HepG2 (cell line): ENCODE measurements around the gene MRPS34. TPM values are rescaled to one million over a fixed set of nuclear protein-coding genes. Genes with fewer than 3 reads are reported as not detected.

Experiments
- ADNP ChIP-seq: sonication (generic); formaldehyde crosslinking; IDR thresholded peaks from 2 replicates; pipeline ENCODE4 v1.4.0; 2020; ENCODE audit warnings: missing genetic modification reagents
- ATF7 ChIP-seq, 2 experiments: fragments of 450-650 bp in 1 of 2; sonication (generic) in 1 of 2; formaldehyde crosslinking in 1 of 2; IDR thresholded peaks; 2 replicates each; pipeline versions ENCODE4 v1.4.0 to v1.6.1; 2016 to 2020; ENCODE audit warnings: antibody characterized with exemption in 1 of 2, mild to moderate bottlenecking in 1 of 2, missing genetic modification reagents in 1 of 2
- CBX5 ChIP-seq: sonication (generic); formaldehyde crosslinking; IDR thresholded peaks from 2 replicates; pipeline ENCODE4 v1.4.0; 2020; ENCODE audit warnings: missing genetic modification reagents, borderline replicate concordance
- EEA1 ChIP-seq: sonication (generic); formaldehyde crosslinking; IDR thresholded peaks from 2 replicates; pipeline ENCODE4 v1.5.1; 2020; ENCODE audit warnings: mild to moderate bottlenecking, missing genetic modification reagents, borderline replicate concordance
- EP300 ChIP-seq, 3 experiments: sonication (generic) in 1 of 3; formaldehyde crosslinking in 1 of 3; IDR thresholded peaks; 2 replicates each; pipeline versions ENCODE4 v1.5.1 to v1.6.1; 2011 to 2020; ENCODE audit warnings: low read depth in 2 of 3, low read length in 2 of 3, borderline replicate concordance in 1 of 3, improper control_type of control experiment in 1 of 3, mild to moderate bottlenecking in 1 of 3, missing genetic modification reagents in 1 of 3, moderate library complexity in 1 of 3
- ESRRA ChIP-seq: sonication (generic); formaldehyde crosslinking; IDR thresholded peaks from 2 replicates; pipeline ENCODE4 v1.5.1; 2020; ENCODE audit warnings: mild to moderate bottlenecking, low read depth, missing genetic modification reagents
- FOSL2 ChIP-seq: sonication (generic); formaldehyde crosslinking; IDR thresholded peaks from 2 replicates; pipeline ENCODE4 v1.4.0; 2020; ENCODE audit warnings: missing genetic modification reagents
- HOXA3 ChIP-seq: sonication (generic); formaldehyde crosslinking; IDR thresholded peaks from 2 replicates; pipeline ENCODE4 v1.5.0; 2020; ENCODE audit warnings: missing genetic modification reagents
- MXD4 ChIP-seq: IDR thresholded peaks from 2 replicates; pipeline ENCODE4 v1.6.1; 2016; ENCODE audit warnings: mild to moderate bottlenecking, missing biosample characterization, missing genetic modification reagents
- PHF21A ChIP-seq: sonication (generic); formaldehyde crosslinking; IDR thresholded peaks from 2 replicates; pipeline ENCODE4 v1.5.0; 2020; ENCODE audit warnings: mild to moderate bottlenecking, missing genetic modification reagents
- POLR2A ChIP-seq, 2 experiments: IDR thresholded peaks; 2 replicates each; pipeline ENCODE4 v1.6.1; 2011; ENCODE audit warnings: low read depth in 2 of 2, low read length in 2 of 2, mild to moderate bottlenecking in 1 of 2, moderate library complexity in 1 of 2; ENCODE audit not compliant: insufficient read depth in 1 of 2
- RBFOX2 ChIP-seq: fragments of 200-400 bp; formaldehyde crosslinking; IDR thresholded peaks from 2 replicates; pipeline ENCODE4 v1.6.1; 2017; ENCODE audit warnings: low read depth, mild to moderate bottlenecking, low read length
- SKI ChIP-seq: fragments of 450-650 bp; IDR thresholded peaks from one replicate; pipeline ENCODE4 v1.6.1; 2018; ENCODE audit warnings: mild to moderate bottlenecking; ENCODE audit not compliant: partially characterized antibody
- SRY ChIP-seq: sonication (generic); formaldehyde crosslinking; IDR thresholded peaks from 2 replicates; pipeline ENCODE4 v1.8.0; 2022; ENCODE audit warnings: mild to moderate bottlenecking, missing genetic modification reagents
- UBTF ChIP-seq: sonication (generic); formaldehyde crosslinking; IDR thresholded peaks from 2 replicates; pipeline ENCODE4 v1.4.0; 2020; ENCODE audit warnings: mild to moderate bottlenecking, missing genetic modification reagents
- ZFX ChIP-seq: sonication (generic); formaldehyde crosslinking; IDR thresholded peaks from 2 replicates; pipeline ENCODE4 v1.4.0; 2020; ENCODE audit warnings: mild to moderate bottlenecking, low read depth, missing genetic modification reagents, moderate library complexity
- ZNF274 ChIP-seq: sonication (generic); formaldehyde crosslinking; IDR thresholded peaks from 2 replicates; pipeline ENCODE4 v1.5.1; 2020; ENCODE audit warnings: mild to moderate bottlenecking, missing genetic modification reagents
- ZNF331 ChIP-seq: sonication (generic); formaldehyde crosslinking; IDR thresholded peaks from 2 replicates; pipeline ENCODE4 v1.4.0; 2020; ENCODE audit warnings: missing genetic modification reagents
- ZNF441 ChIP-seq: sonication (generic); formaldehyde crosslinking; IDR thresholded peaks from 2 replicates; pipeline ENCODE4 v1.7.0; 2021; ENCODE audit warnings: missing genetic modification reagents, borderline replicate concordance
- ZNF597 ChIP-seq: sonication (generic); formaldehyde crosslinking; IDR thresholded peaks from 2 replicates; pipeline ENCODE4 v1.5.0; 2020; ENCODE audit warnings: missing genetic modification reagents
- ZNF652 ChIP-seq: IDR thresholded peaks from 2 replicates; pipeline ENCODE4 v1.6.1; 2016; ENCODE audit warnings: low read depth, borderline replicate concordance
- ZNF678 ChIP-seq: sonication (generic); formaldehyde crosslinking; IDR thresholded peaks from 2 replicates; pipeline ENCODE4 v1.4.0; 2020; ENCODE audit warnings: mild to moderate bottlenecking, missing genetic modification reagents
- ZNF749 ChIP-seq: sonication (generic); formaldehyde crosslinking; IDR thresholded peaks from 2 replicates; pipeline ENCODE4 v1.8.0; 2022; ENCODE audit warnings: mild to moderate bottlenecking, missing genetic modification reagents, moderate library complexity, borderline replicate concordance
- ZSCAN9 ChIP-seq: IDR thresholded peaks from 2 replicates; pipeline ENCODE4 v1.6.1; 2016; ENCODE audit warnings: borderline replicate concordance
- polyA plus RNA-seq, 8 experiments: library from polyadenylated mRNA; depleted of rRNA in 3 of 8; stranded (reverse) in 7 of 8; unstranded in 1 of 8; fragments of >200 nt; fragmentation: Illumina TruSeq in 4 of 8; extraction: Trizol in 4 of 8; gene quantifications; 2 replicates each; pipeline versions ENCODE4 v1.2.1 to v1.2.3, GENCODE V29; 2011 to 2016; ENCODE audit warnings: low read depth in 4 of 8, missing spikeins in 1 of 8, mixed read lengths in 1 of 8; ENCODE audit not compliant: insufficient read depth in 1 of 8
- total RNA-seq, 5 experiments: library from RNA; depleted of rRNA; stranded (reverse); fragments of >200 nt; fragmentation: Illumina TruSeq; extraction: Trizol; gene quantifications; 2 replicates each; pipeline ENCODE4 v1.2.3, GENCODE V29; 2016; ENCODE audit warnings: low read depth in 1 of 5

Gene MRPS34
- total and polyA plus RNA-seq, 2 of the 13 experiments (the other 11 are each of a cell fraction or from before 2014, with no cell fraction given) = 63.5 to 131 TPM

GRCh38 chr16:1794221-1794871 lies 21.4 kb upstream of the MRPS34 start (continued):
- peak; percentile 89 for TF ChIP-seq SKI
- TF ChIP-seq ZNF331 (CRISPR knock-in tag) = peak; percentile 19; the same call in 1 of the 2 replicates
- TF ChIP-seq ZNF749 = no peak; the same call in 1 of the 2 replicates
- peak in 1 of 2 experiments; percentile 61; a peak in 1 of 4 replicates for TF ChIP-seq POLR2A (IDR thresholded peaks at IDR 0.05; ENCODE audit: insufficient read depth in 1 of 2, low read depth in 2 of 2, low read length in 2 of 2)
- peak; percentile 80 for TF ChIP-seq UBTF (CRISPR knock-in tag)
- 0 out of 2 replicates have a peak, but pooled peaks have one; percentile 16 for TF ChIP-seq SRY (CRISPR knock-in tag)
- TF ChIP-seq ESRRA = peak; percentile 17; the same call in 1 of the 2 replicates
- TF ChIP-seq ZNF441 (CRISPR knock-in tag) = peak; percentile 45; the same call in 1 of the 2 replicates
- TF ChIP-seq EP300 (IDR thresholded peaks at IDR 0.05; ENCODE audit: low read depth in 2 of 2, low read length in 2 of 2) = peak in 1 of 2 experiments; percentile 49; a peak in 1 of 4 replicates
- no peak for TF ChIP-seq EP300 (CRISPR knock-in tag; IDR thresholded peaks at IDR 0.05; ENCODE audit: borderline replicate concordance)
- TF ChIP-seq ZNF652 (CRISPR knock-in tag) = 0 out of 2 replicates have a peak, but pooled peaks have one; percentile 49
- no peak for TF ChIP-seq ZNF678 (CRISPR knock-in tag)
- TF ChIP-seq FOSL2 (CRISPR knock-in tag) = peak; percentile 28; the same call in 1 of the 2 replicates
- TF ChIP-seq HOXA3 (CRISPR knock-in tag) = peak; percentile 44; the same call in 1 of the 2 replicates
- TF ChIP-seq ADNP = no peak
- TF ChIP-seq ZNF274 (CRISPR knock-in tag) = peak; percentile 49; the same call in 1 of the 2 replicates
- peak; percentile 38; the same call in 1 of the 2 replicates for TF ChIP-seq EEA1 (CRISPR knock-in tag)
- TF ChIP-seq PHF21A (CRISPR knock-in tag) = peak; percentile 54; the same call in 1 of the 2 replicates
- 0 out of 2 replicates have a peak, but pooled peaks have one; percentile 35 for TF ChIP-seq RBFOX2
- TF ChIP-seq ZFX = peak; percentile 64
- no peak for TF ChIP-seq ZNF597 (CRISPR knock-in tag)
- TF ChIP-seq ZSCAN9 = peak; percentile 22; the same call in 1 of the 2 replicates
- TF ChIP-seq ATF7 (IDR thresholded peaks at IDR 0.05) = no peak
- TF ChIP-seq ATF7 (CRISPR knock-in tag; IDR thresholded peaks at IDR 0.05) = 0 out of 2 replicates have a peak, but pooled peaks have one; percentile 52
- TF ChIP-seq MXD4 (CRISPR knock-in tag) = peak; percentile 56; the same call in 1 of the 2 replicates
- TF ChIP-seq CBX5 (CRISPR knock-in tag) = peak; percentile 48; the same call in 1 of the 2 replicates
